RCC 7860 (cell line): ENCODE measurements around the gene PIK3CG.
A peak's percentile ranks its signal among the peaks of the same experiment; 100 is the strongest.
"Not testable (repeated sequence)": the region's sequence is repeated elsewhere in the genome, so short reads cannot be mapped to it uniquely, and the experiment has no call there.

Experiments
- DNase-seq: peaks from one replicate; pipeline ENCODE4 v3.0.0-alpha.2; 2015; ENCODE audit warnings: low spot score
- FAIRE-seq: peaks from 2 replicates; lab custom pipeline; 2012; peaks lifted over from hg19 to GRCh38; lab: Jason Lieb, UNC

PIK3CG gene

DNA sequence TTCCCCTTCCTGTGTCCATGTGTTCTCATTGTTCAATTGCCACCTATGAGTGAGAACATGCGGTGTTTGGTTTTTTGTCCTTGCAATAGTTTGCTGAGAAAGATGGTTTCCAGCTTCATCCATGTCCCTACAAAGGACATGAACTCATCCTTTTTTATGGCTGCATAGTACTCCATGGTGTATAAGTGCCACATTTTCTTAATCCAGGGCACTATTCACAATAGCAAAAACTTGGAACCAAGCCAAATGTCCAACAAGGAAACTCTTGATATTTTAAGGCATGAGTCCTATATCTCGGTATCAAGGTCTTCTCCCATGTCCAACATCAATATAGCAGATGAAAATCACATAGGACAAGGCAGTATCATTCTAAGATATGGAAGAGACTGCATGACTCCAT, 64.5 kb downstream of the PIK3CG start:
- not testable (repeated sequence) for DNase-seq, FAIRE-seq

- DNase-seq (no peak), FAIRE-seq (no peak)
These were observed 71.2 kb downstream of the PIK3CG start for GRCh38 chr7:106936236-106936635.

GRCh38 chr7:106938122-106938521, 73.0 kb downstream of the PIK3CG start:
- FAIRE-seq = not testable (repeated sequence)

GRCh38 chr7:106938803-106939202, 73.7 kb downstream of the PIK3CG start:
- FAIRE-seq (no peak), DNase-seq (no peak)

More at GRCh38 chr7:106938122-106938521, 73.0 kb downstream of the PIK3CG start:
- not testable (repeated sequence) for DNase-seq

GRCh38 chr7:106944035-106944665, 79.1 kb downstream of the PIK3CG start:
- DNase-seq = no peak
- FAIRE-seq = no peak

DNA sequence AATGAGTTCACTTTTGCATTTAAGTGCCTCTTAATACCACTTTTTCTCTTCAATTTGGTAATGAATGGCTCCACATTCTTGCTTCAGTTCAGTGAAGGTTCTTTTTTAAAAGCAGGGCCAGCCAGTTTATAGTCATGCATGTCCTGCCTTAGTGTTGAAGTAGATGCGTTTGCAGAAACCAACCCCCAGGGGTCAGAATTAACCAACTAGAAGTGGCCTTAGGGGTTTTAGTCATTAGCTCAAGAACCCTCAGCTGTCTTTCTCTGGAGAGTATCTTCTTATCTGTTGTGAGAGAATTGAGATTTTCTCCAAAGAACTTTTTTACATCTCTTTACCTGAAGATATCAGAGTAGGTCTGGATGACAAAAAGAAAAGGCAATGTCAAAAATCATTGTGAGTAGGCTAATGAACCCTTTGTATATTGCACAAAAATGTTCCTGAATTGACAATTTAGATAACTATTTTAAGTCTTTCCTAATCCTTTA, 82.2 kb downstream of the PIK3CG start:
- peak; percentile 53 for FAIRE-seq
- peak; percentile 50 for DNase-seq

GRCh38 chr7:106952001-106952657, 87.0 kb downstream of the PIK3CG start:
- no peak for DNase-seq
- FAIRE-seq = no peak

DNA sequence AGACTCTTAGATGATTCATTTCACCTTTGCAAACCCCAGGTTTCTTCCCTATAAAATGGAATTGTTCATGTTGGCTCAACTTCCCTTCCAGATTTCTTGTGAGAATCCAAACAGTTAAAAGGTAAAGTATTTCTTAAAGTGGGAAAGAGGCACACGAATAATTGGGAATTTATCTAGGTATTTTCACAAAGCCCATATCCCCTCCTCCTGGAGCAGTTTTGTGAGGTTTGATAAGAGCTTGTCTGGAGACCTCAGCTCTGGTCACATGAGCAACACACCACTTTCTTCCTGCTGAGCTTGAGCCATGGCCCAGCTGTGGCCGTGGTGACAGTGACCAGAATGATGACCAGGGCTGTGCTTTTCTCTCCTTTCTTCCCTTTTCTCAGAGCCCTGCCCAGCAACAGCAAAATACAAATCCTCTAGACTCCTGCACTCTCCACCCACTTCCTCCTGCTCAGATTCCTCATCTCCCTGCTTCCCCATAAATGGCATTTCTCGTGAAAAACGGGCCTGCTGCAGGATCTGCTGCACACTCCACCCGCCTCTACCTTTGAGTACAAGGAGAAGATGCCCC, 87.7 kb downstream of the PIK3CG start:
- DNase-seq (no peak), FAIRE-seq (no peak)

DNA sequence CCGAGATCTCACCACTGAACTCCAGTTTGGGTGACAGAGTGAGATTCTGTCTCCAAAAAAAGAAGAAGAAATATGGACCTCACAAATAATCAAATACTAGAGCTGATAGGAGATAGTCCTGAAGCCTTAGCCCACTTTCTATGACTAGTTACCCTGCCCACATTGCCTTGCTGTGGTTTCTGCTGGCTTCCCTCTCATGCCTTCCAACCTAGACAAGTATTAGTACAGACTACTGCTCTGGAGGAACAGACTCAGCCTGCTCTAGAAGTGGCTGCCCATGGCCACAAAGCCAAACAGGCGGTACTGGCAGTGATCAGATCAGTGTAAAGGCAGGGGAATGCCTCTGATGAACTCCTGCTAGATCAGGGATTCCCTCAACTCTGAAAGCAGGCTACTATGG, 89.8 kb downstream of the PIK3CG start:
- DNase-seq = no peak
- no peak for FAIRE-seq

- not testable (repeated sequence) for DNase-seq, FAIRE-seq
These were observed 90.8 kb downstream of the PIK3CG start for GRCh38 chr7:106955857-106956256.
